GM23338 (cell line): ENCODE results near the gene ZNF217.

Source experiments
- CREB1 ChIP-seq: fragments of 250-450 bp; sonication (Bioruptor Pico); IDR thresholded peaks from 2 replicates; pipeline ENCODE4 v1.5.0; 2020; ENCODE audit warnings: low read depth, mild to moderate bottlenecking, moderate library complexity
- EZH2 ChIP-seq: fragments of 200-600 bp; sonication (generic); IDR thresholded peaks from one replicate; pipeline ENCODE4 v1.8.0; 2017; ENCODE audit warnings: antibody characterized with exemption, mild to moderate bottlenecking, low read depth; ENCODE audit not compliant: unreplicated experiment
- EZH2phosphoT487 ChIP-seq: fragments of 200-600 bp; sonication (generic); IDR thresholded peaks from one replicate; pipeline ENCODE4 v1.8.1; 2018; ENCODE audit warnings: antibody characterized with exemption; ENCODE audit not compliant: unreplicated experiment
- JUNB ChIP-seq: IDR thresholded peaks from one replicate; pipeline ENCODE4 v1.6.1; 2016; ENCODE audit warnings: antibody characterized with exemption; ENCODE audit not compliant: unreplicated experiment
- POLR2AphosphoS5 ChIP-seq: IDR thresholded peaks from 2 replicates; pipeline ENCODE4 v1.6.1; 2016; ENCODE audit warnings: antibody characterized with exemption, low read depth
- TF ChIP-seq, protein P1 (sequence below), 2 experiments: fragments of 200-600 bp in 1 of 2; sonication (generic) in 1 of 2; conservative IDR thresholded peaks; 2 replicates each; pipeline versions ENCODE4 v1.5.1 to v1.6.1; 2016 to 2017; ENCODE audit warnings: antibody characterized with exemption in 2 of 2, low read depth in 2 of 2, mild to moderate bottlenecking in 2 of 2, moderate library complexity in 1 of 2
- TF ChIP-seq, protein P2 (sequence below): IDR thresholded peaks from 2 replicates; pipeline ENCODE4 v1.6.1; 2016; ENCODE audit warnings: antibody characterized with exemption

DNA sequence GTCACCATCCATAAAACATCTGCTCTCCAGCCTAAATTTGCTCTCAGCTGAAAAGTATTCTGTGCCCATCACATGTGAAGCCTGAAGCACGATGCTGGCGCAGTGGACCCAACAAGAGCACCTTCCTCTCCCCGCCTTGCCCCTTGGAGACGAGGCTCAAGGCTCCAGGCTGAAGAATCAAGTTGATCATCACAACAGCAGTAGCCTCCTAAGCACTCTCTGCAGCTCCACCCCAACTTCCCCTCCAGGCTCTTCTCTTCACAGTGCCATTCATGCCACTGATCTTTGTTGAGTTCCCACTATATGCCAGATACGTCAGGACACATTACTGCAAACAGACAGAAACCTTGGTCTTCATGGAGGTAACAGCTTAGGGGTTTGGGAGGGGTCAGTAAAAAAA, 41.6 kb upstream of the ZNF217 start:
- TF ChIP-seq, protein P1, sequence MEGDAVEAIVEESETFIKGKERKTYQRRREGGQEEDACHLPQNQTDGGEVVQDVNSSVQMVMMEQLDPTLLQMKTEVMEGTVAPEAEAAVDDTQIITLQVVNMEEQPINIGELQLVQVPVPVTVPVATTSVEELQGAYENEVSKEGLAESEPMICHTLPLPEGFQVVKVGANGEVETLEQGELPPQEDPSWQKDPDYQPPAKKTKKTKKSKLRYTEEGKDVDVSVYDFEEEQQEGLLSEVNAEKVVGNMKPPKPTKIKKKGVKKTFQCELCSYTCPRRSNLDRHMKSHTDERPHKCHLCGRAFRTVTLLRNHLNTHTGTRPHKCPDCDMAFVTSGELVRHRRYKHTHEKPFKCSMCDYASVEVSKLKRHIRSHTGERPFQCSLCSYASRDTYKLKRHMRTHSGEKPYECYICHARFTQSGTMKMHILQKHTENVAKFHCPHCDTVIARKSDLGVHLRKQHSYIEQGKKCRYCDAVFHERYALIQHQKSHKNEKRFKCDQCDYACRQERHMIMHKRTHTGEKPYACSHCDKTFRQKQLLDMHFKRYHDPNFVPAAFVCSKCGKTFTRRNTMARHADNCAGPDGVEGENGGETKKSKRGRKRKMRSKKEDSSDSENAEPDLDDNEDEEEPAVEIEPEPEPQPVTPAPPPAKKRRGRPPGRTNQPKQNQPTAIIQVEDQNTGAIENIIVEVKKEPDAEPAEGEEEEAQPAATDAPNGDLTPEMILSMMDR (conservative IDR thresholded peaks at IDR 0.05; ENCODE audit: low read depth in 2 of 2) = no peak
- TF ChIP-seq POLR2AphosphoS5 (no peak), JUNB (no peak), EZH2 (no peak), EZH2phosphoT487 (no peak), CREB1 (CRISPR knock-in tag) (no peak)
- TF ChIP-seq, protein P2, sequence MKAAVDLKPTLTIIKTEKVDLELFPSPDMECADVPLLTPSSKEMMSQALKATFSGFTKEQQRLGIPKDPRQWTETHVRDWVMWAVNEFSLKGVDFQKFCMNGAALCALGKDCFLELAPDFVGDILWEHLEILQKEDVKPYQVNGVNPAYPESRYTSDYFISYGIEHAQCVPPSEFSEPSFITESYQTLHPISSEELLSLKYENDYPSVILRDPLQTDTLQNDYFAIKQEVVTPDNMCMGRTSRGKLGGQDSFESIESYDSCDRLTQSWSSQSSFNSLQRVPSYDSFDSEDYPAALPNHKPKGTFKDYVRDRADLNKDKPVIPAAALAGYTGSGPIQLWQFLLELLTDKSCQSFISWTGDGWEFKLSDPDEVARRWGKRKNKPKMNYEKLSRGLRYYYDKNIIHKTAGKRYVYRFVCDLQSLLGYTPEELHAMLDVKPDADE = no peak
